Activated effector memory CD4-positive, alpha-beta T cell treated with anti-CD3 and anti-CD28 coated beads, Interleukin-2, amount 50 U/mL, for 16 hours (primary cell): ENCODE results near the gene CFAP157.

Source experiments
- DNase-seq: peaks from one replicate; pipeline ENCODE4 v3.0.0-alpha.2; 2020

The CFAP157 gene

GRCh38 chr9:127706836-127707241 lies at the start of gene CFAP157:
Gene CFAP157 (plus strand): TSS chr9:127706988. CDS start chr9:127707032, 44 bp downstream.
- DNase-seq = no peak

DNA sequence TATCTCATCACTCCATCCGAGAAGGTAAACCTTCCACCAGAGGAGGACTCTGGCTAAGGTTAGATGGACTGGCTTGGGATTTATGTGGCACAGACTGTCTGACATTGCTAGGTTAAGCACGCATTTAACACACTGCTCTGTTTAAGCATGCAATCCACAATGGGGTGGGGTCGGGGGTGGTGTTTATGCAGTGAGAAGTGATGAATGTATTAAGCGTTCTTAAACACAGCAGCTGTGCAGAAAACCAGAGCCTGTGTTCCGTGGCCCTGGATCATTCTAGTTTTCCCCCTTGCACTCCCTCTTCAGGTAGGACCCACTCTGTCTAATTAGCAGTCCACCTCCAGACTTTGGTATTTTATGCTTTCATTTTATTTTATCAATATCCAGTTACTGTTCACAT lies 48.4 kb upstream of the CFAP157 start:
- DNase-seq = no peak

- DNase-seq = no peak
Observed at GRCh38 chr9:127660886-127661741, 45.7 kb upstream of the CFAP157 start.

GRCh38 chr9:127662617-127663016 lies 44.2 kb upstream of the CFAP157 start:
- no peak for DNase-seq

- no peak for DNase-seq
Observed at GRCh38 chr9:127664324-127664677, 42.5 kb upstream of the CFAP157 start.

- no peak for DNase-seq
Observed at GRCh38 chr9:127664678-127665507, 41.9 kb upstream of the CFAP157 start.

- DNase-seq = no peak
Observed at GRCh38 chr9:127667127-127667844, 39.5 kb upstream of the CFAP157 start.

DNA sequence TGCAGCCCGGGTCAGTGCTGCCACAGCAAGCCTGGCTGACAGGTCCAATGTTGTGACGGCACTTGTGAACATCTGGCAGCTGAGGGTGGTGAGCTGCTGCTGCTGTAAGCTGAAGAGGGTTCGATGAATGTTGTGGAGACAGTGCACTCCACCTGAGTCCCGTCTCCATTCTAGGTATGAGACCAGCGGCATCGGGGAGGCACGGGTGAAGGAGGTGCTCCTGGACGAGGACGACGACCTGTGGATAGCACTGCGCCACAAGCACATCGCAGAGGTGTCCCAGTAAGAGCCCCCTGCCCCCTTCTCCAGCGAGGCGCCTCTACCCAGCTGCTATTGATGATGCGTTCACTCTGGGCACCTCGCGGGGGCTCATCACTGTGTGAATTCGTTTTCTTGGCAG lies 38.9 kb upstream of the CFAP157 start:
- no peak for DNase-seq

DNA sequence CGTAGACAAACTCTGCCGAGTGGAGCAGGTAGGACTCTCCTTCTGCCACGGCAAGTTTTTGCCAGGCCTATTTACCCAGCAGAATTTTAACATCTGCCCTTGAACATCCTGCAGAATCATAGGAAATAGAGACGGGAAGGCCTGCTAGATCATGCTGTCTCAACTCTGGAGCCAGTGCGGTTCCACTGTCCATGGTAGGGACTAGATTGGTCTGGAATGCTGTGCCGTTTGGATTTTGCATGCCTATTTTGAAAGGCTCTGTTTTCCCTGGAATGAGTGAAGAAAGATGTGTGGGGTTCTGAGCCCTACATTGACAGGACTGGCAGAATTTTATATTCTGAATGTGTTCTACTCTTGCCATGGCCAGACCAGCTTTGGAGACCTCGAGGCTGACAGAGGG lies 33.6 kb upstream of the CFAP157 start:
- DNase-seq = no peak

- DNase-seq = no peak
Observed at GRCh38 chr9:127676638-127677037, 30.1 kb upstream of the CFAP157 start.

GRCh38 chr9:127679506-127679905 lies 27.3 kb upstream of the CFAP157 start:
- DNase-seq = no peak

GRCh38 chr9:127680226-127680625 lies 26.6 kb upstream of the CFAP157 start:
- no peak for DNase-seq

DNA sequence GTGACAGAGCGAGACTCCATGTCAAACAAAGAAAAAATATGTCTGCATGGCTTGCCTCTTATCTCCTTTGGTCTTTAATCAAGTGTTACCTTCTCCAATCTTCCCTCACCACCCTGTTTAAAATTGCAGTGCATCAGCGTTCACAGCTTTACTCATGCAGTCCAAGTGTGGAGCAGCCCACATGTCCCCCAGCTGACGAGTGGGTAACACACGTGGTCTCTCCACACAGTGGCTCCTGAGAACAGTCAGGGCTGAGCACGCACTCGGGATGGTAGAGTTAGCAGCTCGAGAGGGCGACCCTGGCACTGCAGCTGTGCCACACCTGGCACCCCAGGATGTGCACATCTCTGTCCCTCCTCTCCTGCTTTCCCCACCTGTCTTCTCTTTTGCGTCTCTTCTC lies 25.9 kb upstream of the CFAP157 start:
- DNase-seq = no peak

GRCh38 chr9:127682351-127683136 lies 24.2 kb upstream of the CFAP157 start:
- no peak for DNase-seq

DNA sequence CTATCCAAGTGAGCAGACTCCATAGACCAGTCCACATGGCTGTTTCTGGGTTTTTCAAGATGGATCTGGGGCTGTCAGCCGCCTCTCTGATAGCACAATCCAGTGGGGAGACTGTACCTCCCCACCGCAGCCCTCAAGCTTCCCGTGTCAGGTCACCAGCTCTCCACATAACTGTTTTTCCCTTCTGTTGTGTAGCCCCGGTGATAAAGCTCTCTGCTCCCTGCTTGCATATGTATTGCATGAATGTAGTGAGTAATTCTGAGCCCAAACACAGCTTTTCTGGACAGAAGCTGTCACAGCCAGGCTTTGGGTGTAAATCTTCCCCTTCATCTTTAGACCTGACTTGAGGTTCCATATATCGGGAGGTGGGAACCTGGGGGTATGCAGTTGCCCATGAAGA lies 23.1 kb upstream of the CFAP157 start:
- DNase-seq = no peak

GRCh38 chr9:127684576-127684975 lies 22.2 kb upstream of the CFAP157 start:
- DNase-seq = no peak

- DNase-seq = no peak
Observed at GRCh38 chr9:127686461-127687393, 20.1 kb upstream of the CFAP157 start.

DNA sequence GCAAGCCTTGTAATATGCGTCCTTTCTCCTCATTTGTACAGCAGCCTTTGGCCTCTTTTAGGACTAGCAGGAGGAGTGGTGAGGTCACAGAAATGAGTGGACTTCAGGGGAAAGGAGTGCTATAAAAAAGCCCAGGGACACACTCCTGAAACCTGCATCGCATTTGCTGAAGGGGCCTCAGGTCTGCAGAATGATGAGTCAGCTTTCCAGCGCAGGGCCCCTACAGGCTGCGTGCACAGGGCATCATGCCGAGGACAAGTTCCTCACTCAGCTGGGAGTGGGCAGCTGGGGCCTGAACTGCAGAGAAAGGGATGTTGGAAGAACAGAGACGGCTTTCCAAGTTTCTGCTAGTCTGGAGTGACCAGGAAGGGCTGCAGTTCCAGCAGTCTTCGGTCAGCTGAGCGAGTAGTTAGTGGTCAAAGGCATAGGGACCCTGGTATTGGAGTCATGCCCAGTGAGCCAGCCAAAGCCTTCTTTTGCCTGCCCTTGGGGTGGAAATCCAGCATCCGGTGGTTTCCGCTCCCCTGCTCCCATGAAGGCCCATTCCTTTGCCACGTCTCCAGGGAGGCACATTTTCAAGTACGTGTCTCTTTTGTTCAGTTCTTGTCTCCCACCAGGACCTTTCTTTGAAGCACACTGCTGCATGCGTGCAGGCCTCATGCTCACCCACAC lies 17.3 kb upstream of the CFAP157 start:
- DNase-seq = no peak

GRCh38 chr9:127690735-127691134 lies 16.1 kb upstream of the CFAP157 start:
- no peak for DNase-seq

DNA sequence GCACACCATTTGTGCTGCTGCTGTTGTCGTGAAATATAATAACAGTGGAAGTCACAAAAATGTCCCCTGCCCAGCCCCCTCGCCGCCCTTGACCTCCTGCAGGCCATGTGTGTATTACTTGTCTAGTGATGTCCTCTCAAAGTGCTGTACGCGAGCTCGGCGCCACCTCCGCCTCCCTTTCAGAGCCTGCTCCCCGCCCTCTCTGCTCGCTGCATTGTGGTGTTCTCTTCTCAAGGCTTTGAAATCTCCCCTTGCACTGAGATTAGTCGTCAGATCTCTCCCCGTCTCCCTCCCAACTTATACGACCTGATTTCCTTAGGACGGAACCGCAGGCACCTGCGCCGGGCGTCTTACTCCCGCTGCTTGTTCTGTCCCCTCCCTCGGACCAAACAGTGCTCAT lies 14.7 kb upstream of the CFAP157 start:
- DNase-seq = no peak

DNA sequence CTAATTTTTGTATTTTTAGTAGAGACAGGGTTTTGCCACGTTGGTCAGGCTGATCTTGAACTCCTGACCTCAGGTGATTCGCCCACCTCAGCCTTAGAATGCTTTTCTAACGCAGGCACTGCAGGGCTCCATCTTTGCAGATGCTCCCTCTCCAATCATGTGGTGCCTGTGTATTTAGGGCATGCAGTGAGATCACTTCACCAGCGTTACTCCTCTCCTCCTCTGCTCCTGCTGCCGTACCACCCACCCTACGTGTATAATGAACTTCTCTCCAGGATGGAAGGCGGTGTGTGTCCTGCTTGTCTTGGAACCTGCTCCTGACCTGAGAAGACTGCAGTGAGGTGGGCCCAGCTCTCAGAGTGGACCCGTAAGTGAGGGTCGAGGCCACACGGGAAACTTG lies 13.6 kb upstream of the CFAP157 start:
- no peak for DNase-seq
